NCI-H82 treated with DMSO at 0.1 percent for 48 hours (cell line): ENCODE data around the gene TBXA2R.
"Not testable (repeated sequence)": the region's sequence is repeated elsewhere in the genome, so short reads cannot be mapped to it uniquely, and the experiment has no call there.

ENCODE experiments used
- DNase-seq: peaks from one replicate; lab custom pipeline; 2025; ENCODE audit not compliant: unreplicated experiment; lab: John Stamatoyannopoulos, UW

The TBXA2R gene

GRCh38 chr19:3641515-3642269 is 35.0 kb upstream of the TBXA2R start:
- no peak for DNase-seq

GRCh38 chr19:3639479-3639878 is 32.8 kb upstream of the TBXA2R start:
- no peak for DNase-seq

GRCh38 chr19:3638208-3639193 is 31.8 kb upstream of the TBXA2R start:
- DNase-seq: no peak

- no peak for DNase-seq
Observed at GRCh38 chr19:3637621-3638020, 30.9 kb upstream of the TBXA2R start.

- DNase-seq: no peak
Observed at GRCh38 chr19:3636962-3637361, 30.3 kb upstream of the TBXA2R start.

GRCh38 chr19:3636506-3636905 is 29.8 kb upstream of the TBXA2R start:
- DNase-seq: no peak

- no peak for DNase-seq
Observed at GRCh38 chr19:3634496-3635045, 27.9 kb upstream of the TBXA2R start.

GRCh38 chr19:3633559-3633988 is 26.9 kb upstream of the TBXA2R start:
- DNase-seq: no peak

- no peak for DNase-seq
Observed at GRCh38 chr19:3632739-3633558, 26.3 kb upstream of the TBXA2R start.

- no peak for DNase-seq
Observed at GRCh38 chr19:3632098-3632497, 25.4 kb upstream of the TBXA2R start.

GRCh38 chr19:3631053-3631861 is 24.6 kb upstream of the TBXA2R start:
- DNase-seq: no peak

GRCh38 chr19:3628766-3629165 is 22.1 kb upstream of the TBXA2R start:
- DNase-seq: not testable (repeated sequence)

GRCh38 chr19:3627351-3627723 is 20.7 kb upstream of the TBXA2R start:
- no peak for DNase-seq

GRCh38 chr19:3626473-3627350 is 20.0 kb upstream of the TBXA2R start, which contains the start of gene CACTIN:
CACTIN (minus strand) TSS chr19:3626790; CDS start chr19:3626762, 28 bp downstream.
- peak; percentile 94 for DNase-seq

GRCh38 chr19:3625996-3626472 is 19.4 kb upstream of the TBXA2R start:
- DNase-seq: no peak

GRCh38 chr19:3623716-3624115 is 17.0 kb upstream of the TBXA2R start:
- DNase-seq: no peak

GRCh38 chr19:3622224-3622623 is 15.5 kb upstream of the TBXA2R start:
- no peak for DNase-seq

- no peak for DNase-seq
Observed at GRCh38 chr19:3621689-3622088, 15.0 kb upstream of the TBXA2R start.
